ENCODE data around the gene P2RY14.

DNA sequence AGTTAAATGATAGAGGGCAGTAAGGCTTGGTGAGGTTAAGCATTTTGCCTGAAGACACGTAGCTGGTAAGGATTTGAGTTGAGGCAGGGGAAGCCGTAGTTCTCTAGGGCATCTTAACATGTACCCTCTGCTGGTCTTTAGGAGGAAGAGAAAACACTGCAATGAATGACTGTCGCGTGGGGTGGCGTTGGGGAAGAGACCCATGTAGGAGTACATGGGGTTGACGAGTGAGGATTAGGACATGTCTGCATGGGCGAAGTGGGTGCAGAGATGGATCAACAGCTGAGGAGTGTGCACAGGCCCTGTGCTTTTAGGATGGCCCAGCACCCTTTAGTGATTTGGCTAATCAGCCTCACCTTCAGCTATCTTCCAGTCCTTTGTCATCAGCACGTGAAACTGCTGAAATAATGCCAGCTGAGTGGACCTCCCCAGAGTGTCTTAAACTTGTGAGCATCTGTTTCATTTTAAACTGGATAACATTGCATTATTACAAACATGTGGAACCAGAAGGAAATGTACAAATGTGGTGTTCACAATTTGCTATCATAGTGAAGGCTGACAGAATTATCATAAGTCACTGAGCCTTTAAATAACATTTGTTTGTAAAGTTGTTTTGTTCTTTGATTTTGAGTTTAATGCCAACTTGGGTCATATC is 15.3 kb downstream of the P2RY14 start:
- TF ChIP-seq, protein P1, sequence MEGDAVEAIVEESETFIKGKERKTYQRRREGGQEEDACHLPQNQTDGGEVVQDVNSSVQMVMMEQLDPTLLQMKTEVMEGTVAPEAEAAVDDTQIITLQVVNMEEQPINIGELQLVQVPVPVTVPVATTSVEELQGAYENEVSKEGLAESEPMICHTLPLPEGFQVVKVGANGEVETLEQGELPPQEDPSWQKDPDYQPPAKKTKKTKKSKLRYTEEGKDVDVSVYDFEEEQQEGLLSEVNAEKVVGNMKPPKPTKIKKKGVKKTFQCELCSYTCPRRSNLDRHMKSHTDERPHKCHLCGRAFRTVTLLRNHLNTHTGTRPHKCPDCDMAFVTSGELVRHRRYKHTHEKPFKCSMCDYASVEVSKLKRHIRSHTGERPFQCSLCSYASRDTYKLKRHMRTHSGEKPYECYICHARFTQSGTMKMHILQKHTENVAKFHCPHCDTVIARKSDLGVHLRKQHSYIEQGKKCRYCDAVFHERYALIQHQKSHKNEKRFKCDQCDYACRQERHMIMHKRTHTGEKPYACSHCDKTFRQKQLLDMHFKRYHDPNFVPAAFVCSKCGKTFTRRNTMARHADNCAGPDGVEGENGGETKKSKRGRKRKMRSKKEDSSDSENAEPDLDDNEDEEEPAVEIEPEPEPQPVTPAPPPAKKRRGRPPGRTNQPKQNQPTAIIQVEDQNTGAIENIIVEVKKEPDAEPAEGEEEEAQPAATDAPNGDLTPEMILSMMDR (conservative IDR thresholded peaks at IDR 0.05), result no peak
- TF ChIP-seq ZFX (IDR thresholded peaks at IDR 0.05), result no peak

Measured in C4-2B (cell line).